NCI-H1048 (cell line): ENCODE data around the gene SMIM41.

Experiments used
- DNase-seq: peaks from one replicate; lab custom pipeline; 2025; lab: John Stamatoyannopoulos, UW

SMIM41 gene

GRCh38 chr12:52147367-52147963 is 68.0 kb downstream of the SMIM41 start:
- no peak for DNase-seq

GRCh38 chr12:52147964-52148463 is 68.5 kb downstream of the SMIM41 start:
- no peak for DNase-seq

- DNase-seq, result no peak
Observed at GRCh38 chr12:52148464-52149181, 69.1 kb downstream of the SMIM41 start.

- DNase-seq, result no peak
Observed at GRCh38 chr12:52149182-52149641, 69.7 kb downstream of the SMIM41 start.

GRCh38 chr12:52149651-52150241 is 70.2 kb downstream of the SMIM41 start:
- DNase-seq, result no peak

- DNase-seq, result no peak
Observed at GRCh38 chr12:52151153-52151836, 71.8 kb downstream of the SMIM41 start.

- peak; percentile 47 for DNase-seq
Observed at GRCh38 chr12:52151837-52152783, 72.6 kb downstream of the SMIM41 start.

GRCh38 chr12:52152905-52153317 is 73.4 kb downstream of the SMIM41 start:
- DNase-seq, result no peak

- DNase-seq, result no peak
Observed at GRCh38 chr12:52155048-52155868, 75.8 kb downstream of the SMIM41 start.

GRCh38 chr12:52156311-52156710 is 76.8 kb downstream of the SMIM41 start:
- DNase-seq, result no peak

- DNase-seq, result peak; percentile 24
Observed at GRCh38 chr12:52156757-52157565, 77.5 kb downstream of the SMIM41 start.

- DNase-seq, result no peak
Observed at GRCh38 chr12:52157566-52158150, 78.2 kb downstream of the SMIM41 start.
